Measurements from ENCODE around the gene LRTM1. TPM values are rescaled to one million over a fixed set of nuclear protein-coding genes. Genes with fewer than 3 reads are reported as not detected.
A peak's percentile ranks its signal among the peaks of the same experiment; 100 is the strongest.

The LRTM1 gene
- not detected for total RNA-seq
- long read RNA-seq: 0 reads

DNA sequence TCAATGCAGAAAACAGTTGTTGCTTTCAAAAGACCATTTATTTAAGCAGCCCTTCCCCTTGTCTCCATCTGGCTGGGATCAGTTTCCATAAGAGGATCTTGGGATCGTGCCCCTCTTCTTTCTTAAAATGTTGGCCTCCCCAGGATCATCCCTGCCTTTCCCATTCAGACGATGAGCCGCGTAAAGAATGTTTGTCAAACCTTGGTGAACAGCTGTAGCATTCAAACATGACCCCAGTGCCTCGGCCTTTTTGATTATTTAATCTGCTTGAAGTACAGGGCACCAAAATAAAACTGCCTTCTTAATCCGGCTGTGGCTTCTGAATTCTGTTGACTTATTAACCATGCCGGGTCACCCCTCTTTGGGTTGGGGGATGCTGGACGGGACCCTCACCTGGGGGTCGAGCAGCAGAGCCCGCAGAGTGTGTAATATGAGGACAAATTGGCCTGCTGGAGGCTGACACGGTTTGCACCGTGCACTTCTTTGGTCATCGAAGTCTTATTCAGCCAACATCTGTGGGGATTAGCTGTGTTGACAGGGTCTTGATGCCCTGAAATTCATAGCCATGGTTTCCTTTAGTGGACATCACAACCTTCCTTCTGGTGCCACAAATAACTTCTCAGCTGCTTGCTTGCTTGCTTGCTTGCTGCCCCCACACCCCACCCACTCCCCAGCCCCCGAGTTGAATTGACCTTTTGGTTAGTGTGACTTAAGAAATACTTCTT is at the start of gene LRTM1:
Gene LRTM1 (minus strand): TSS at position 14 of the 725 bp plus-strand sequence. CDS start 148 bp downstream, outside the sequence.
- intact Hi-C loops (cut with DNase I): no loop called here
- DNase-seq (ENCODE audit: missing footprints): no peak
- ATAC-seq: no peak

DNA sequence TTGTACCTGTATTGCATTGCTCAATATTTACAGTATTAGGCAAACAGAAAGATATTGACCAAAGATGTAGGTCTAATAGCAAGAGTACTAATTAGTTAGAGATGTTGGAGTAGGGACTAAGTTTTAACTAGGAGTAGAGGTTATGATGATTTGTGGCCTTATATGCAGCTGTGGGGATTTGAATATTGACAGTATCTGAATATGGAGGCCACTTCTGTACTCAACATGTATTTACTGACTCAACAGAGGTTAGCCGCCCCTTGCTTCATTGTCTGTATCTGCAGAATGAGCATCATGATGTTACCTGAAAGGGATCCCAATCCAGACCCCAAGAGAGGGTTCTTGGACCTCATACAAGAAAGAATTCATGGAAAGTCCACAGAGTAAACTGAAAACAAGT is 49.6 kb upstream of the LRTM1 start:
- no peak for ATAC-seq
- intact Hi-C loops (cut with DNase I): no loop called here
- DNase-seq (ENCODE audit: missing footprints): no peak

DNA sequence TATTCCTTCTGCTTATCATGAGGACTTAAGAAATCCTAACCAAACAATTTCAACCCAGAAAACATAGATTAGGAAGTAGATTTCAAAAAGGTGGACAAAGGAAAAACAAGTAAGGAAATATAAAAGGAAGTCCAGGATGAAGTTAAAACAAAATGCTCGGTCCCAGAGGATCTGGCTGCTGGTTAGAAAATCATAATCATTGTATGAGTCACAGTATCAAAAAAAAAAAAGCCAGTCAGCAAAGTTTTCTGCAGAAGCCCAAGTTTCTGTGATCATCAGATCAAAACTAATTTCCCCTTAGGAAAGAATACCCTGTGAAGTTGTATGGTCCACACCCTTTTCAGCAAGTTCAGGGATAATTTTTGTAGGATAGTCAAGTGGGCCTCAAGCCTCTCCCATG is 43.0 kb upstream of the LRTM1 start:
- no peak for DNase-seq (ENCODE audit: missing footprints)
- intact Hi-C loops (cut with DNase I): no loop called here
- no peak for ATAC-seq

DNA sequence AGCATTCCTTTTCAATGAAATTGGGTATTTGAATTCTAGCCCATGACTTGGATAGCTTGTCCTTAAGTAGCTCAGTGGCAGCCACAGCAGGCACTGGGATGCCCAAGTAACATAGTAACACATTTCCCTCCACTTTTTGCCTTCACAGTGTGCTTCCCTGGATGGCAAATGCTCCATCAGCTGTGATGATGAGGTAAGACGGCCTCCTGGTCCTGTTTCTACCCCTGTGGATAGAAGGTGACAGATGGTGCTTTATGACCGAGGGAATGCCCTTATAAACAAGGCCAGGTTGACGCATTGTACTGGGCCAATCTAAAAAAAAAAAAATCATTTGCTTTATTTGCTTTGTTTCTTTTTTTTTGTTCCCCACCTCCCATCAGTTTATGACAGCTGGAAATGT is 41.8 kb upstream of the LRTM1 start:
- ATAC-seq (no peak), DNase-seq (ENCODE audit: missing footprints) (no peak)
- intact Hi-C loops (cut with DNase I): no loop called here

DNA sequence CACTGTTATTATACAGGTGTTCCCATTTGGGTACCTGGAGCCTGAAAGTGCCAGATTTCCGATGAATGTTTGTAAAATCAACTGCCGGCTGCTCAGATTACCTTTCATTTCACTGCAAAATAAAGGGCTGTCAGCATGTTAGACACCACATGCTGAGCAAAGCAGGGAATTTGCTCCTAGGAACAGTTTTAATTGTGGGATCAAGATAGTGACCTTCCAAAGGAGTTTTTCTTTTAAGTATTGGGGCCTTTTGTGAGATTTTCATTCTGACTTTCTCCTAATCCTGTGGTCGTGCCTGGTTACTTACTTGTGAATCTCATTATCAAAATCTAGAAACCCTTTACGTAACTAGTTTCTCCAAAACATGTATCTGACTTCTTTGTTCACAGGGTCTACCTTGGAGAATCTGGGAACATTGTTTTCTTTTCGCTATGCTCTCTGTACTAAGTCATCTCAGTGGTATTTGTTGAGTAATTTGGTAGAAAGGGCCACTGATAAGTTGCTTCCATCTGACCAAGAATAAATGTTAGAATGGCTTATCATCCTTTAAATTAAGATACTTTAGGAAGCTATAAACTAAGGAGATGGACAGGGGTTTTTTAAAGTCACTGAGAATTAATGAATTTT is 40.8 kb upstream of the LRTM1 start:
- no peak for DNase-seq (ENCODE audit: missing footprints)
- no peak for ATAC-seq
- intact Hi-C loops (cut with DNase I): no loop called here

DNA sequence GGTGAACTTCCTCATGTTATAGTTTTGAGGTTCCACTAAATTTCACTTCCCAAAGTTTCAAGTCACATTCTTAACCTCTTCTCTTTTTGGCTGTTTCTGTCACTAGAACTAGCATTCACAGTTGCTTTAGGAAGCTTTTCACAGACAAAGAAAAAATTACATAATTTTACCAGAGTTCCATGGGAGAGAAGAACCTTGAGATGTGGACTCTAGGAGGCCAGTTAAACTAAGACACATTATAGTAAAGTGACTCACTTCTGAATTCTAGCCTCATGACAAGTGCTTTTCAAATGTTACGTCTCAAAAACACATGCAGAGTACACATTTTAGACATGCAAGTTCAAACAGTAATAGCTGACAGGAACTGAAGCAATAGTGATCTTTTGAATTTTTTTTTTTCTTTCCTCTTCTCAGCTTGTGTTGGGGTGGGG is 39.9 kb upstream of the LRTM1 start:
- ATAC-seq (no peak), DNase-seq (ENCODE audit: missing footprints) (no peak)
- intact Hi-C loops (cut with DNase I): no loop called here

DNA sequence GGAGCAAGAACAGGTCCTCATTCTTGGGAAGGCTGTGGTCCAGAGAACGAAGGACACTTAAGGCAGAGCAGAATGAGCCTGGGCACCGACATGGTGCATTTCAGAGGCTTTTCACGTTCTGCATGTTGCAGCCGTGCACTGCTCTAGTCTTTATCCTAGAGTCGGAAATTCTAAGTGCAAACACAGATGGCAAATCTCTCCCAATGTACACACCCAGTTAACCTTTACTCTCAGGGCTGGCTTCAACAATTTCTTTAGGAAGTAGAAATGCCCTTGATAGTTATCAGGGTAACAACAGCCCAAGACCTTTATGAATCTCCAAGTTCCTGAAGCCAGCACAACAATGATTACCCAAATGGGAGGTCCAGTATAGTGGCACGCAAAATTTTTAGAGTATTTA is 39.1 kb upstream of the LRTM1 start:
- no peak for DNase-seq (ENCODE audit: missing footprints)
- intact Hi-C loops (cut with DNase I): no loop called here
- no peak for ATAC-seq

DNA sequence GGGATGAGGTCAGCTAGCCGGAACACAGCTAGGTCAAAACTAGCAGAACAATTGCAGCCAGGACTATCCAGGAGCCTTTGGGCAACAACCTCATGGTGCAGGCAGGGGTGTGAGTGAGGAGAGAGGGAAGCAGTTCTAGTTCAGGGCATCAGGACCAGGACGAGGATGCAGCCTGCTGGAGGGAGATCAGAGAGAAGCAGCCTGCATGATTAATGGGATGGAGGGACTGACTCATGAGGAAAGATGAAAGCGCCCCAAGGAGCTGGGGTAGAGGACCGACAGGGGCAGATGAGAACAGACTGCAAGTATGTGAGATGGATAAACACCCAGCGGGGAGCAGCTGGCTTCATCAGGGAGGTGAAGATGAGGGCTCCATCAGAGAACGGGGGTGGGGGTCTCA is 37.9 kb upstream of the LRTM1 start:
- intact Hi-C loops (cut with DNase I): no loop called here

DNA sequence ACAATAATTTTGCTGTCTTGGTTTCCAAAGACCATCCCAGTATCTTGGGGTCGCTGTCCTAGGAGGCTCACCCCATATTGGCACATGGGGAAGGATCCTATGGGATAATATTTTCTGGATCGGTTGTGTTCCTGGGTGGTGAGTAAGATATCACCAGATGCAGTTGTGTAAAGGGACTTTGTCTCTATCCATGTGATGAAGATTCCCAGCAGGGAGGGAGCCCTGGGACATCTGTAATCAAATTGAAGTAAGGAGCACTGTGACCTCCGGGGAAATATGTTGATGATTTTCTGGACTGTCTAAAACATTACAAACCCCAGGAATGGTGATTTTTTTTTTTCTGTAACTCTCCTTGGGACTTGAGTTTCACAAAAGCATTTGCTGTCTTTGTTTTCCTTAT is 36.2 kb upstream of the LRTM1 start:
- intact Hi-C loops (cut with DNase I): no loop called here
- DNase-seq (ENCODE audit: missing footprints) (no peak), ATAC-seq (no peak)

More for the DNA sequence above, 37.9 kb upstream of the LRTM1 start:
- DNase-seq (ENCODE audit: missing footprints) (no peak), ATAC-seq (no peak)

DNA sequence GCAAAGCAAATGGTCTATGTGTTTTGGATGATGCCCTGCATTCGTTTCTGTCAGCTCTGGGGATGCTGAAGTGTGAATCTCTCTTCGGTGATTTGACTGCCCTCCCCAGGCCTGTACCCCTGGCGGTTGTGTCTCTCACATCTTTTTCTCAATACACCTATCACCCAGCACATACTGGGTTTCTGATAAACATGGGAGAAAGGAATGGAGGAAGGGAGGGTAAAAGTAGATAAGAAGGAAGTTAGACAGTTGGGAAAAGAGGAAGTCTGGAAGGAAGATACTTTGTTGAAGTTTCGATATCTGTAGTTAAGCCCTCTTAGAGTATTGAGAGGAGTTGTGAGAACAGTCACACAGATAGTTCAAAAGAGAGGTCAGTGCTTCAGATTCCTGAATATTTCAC is 35.8 kb upstream of the LRTM1 start:
- intact Hi-C loops (cut with DNase I): no loop called here
- DNase-seq (ENCODE audit: missing footprints) (no peak), ATAC-seq (no peak)

DNA sequence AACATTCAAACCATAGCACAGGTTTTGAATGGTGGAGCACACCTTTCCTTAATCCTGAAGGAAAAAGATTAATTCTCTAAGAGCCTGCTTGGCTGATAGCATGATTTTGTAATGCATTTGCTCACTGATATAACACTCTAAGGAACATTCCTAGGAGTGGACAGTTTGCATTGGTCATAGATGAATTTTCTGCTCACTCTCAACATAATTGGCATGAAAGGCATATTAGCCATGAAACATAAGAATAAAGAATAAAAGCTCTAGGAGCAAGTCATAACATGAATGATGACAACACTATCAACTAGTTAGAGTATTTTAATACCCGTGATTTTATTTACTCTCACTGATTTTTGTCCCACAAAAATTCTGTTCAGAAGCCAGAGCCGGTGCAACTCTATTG is 34.3 kb upstream of the LRTM1 start:
- intact Hi-C loops (cut with DNase I): no loop called here
- DNase-seq (ENCODE audit: missing footprints) (no peak), ATAC-seq (no peak)

DNA sequence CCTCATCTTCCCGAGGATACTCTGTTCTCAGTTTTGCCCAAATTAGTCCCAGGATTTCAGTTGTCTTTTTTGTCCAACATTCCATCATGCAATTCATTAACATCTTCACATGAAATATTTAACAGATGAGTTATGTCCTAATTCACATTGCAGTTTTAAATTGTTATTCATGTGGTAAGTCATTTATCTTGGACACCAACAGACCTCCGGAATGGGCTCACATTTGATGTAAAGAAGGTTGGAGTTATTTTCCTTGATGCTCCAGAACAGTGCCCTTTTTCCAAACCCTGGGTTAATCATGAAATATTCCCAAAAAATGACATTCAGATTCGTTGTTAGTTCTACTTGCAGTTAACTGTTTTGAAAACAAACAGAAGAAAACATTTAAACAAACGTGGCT is 32.8 kb upstream of the LRTM1 start:
- ATAC-seq (no peak), DNase-seq (ENCODE audit: missing footprints) (no peak)
- intact Hi-C loops (cut with DNase I): no loop called here

DNA sequence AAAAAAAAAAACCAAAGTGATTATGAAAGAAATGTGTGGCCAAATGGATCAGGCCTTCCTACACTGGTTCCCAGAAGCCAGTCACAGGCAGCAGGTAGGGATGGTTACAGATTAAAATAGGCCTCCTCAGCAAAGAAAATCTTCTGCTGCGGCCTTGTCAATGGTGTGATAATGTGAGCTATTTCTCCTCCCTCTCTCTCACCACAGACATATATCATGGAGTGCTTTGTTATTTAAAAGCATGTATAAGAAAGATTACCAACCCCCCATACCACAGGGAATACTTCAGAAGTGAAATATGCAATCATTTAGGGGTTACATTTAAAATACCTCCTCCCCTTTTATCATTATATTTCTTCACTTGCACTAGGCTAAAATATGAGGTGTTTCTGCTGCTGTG is 32.2 kb upstream of the LRTM1 start:
- ATAC-seq: no peak
- no peak for DNase-seq (ENCODE audit: missing footprints)
- intact Hi-C loops (cut with DNase I): no loop called here

DNA sequence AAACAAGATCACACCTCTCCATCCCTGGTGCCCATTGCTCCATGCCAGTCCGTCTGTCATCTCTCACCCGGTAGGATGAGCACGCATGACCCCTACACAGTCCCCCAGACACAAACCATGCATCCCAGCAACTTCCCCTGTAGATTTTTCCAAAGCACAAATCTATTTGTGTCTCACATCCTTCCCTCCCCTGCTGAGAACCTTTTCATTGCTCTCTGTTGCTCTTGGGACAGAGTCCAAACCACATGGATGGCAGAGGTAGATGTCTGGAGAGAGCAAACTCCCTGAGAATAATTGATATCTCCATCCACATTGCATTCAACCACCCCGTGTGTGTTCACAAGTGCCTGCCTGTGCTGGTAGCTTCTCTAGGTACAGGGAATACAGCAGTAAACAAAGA is 29.9 kb upstream of the LRTM1 start:
- intact Hi-C loops (cut with DNase I): loop anchor here (10.0 kb wide), 1 partner anchor 527 kb away; the partner anchor contains the start of gene WNT5A
- no peak for DNase-seq (ENCODE audit: missing footprints)
- no peak for ATAC-seq

DNA sequence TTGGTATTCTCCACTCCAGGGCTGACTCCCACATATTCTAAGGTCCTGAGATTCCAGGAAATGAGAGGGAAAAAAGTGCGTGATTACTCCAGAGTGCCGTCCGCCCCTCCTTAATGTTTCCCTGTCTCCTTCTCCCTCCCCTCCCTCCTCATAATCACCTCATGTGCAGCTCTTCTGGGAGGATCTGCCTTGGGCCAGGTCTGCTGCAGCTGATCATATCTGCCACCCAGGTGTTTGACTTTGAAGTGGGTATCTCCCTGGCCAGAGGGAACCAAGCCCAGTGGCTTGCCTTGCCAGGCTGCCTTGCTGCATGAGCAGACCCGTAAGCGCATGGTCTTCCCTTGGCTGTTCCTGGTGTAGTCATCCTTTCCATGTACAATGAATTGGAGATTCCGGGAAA is 28.1 kb upstream of the LRTM1 start:
- DNase-seq (ENCODE audit: missing footprints) (no peak), ATAC-seq (no peak)
- intact Hi-C loops (cut with DNase I): loop anchor here (10.0 kb wide), 1 partner anchor 529 kb away; the partner anchor contains the start of gene WNT5A

DNA sequence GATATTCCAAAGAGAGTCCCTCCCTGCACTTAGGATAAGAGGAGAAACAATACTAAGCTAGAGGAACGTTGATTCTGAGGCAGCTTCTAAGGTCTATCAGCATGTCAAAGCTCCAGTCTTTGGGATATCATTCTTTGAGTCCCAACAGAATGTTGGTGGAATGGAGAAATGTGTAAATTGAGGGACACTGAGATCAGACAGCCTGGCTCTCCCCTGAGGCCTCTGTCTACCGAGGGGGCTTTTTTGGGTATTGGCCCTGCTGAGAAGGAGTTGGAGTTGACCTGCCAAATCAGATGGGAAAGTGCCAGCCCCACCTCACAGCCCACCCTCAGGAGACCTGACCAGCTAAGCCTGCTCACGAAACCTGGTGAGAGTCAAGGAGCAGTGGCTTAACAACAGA is 27.6 kb upstream of the LRTM1 start:
- ATAC-seq (no peak), DNase-seq (ENCODE audit: missing footprints) (no peak)
- intact Hi-C loops (cut with DNase I): loop anchor here (10.0 kb wide), 1 partner anchor 529 kb away; the partner anchor contains the start of gene WNT5A

DNA sequence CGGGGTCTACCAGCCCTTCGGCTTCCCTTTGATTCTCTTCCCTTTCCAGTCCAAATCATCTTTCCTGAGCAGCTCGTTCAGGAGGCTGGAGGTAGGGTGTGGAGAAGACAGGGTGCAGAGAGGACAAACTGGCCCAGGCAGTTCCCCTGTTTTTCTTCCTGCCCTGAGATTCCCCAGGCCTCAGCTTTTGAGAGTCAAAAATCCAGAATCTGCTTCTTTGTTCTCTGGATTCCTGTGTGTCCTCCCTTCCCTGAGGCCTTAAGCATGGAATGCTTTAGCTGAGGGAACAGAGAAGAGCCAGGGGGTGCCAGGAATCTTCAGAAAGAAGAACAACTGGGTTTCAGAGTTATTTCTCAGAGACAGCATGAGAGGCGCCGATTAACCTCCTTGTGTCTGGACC is 26.7 kb upstream of the LRTM1 start:
- intact Hi-C loops (cut with DNase I): loop anchor here (5.0 to 10.0 kb wide), 3 partner anchors 97 to 530 kb away; partner anchors contain the start of gene WNT5A
- no peak for ATAC-seq
- no peak for DNase-seq (ENCODE audit: missing footprints)

DNA sequence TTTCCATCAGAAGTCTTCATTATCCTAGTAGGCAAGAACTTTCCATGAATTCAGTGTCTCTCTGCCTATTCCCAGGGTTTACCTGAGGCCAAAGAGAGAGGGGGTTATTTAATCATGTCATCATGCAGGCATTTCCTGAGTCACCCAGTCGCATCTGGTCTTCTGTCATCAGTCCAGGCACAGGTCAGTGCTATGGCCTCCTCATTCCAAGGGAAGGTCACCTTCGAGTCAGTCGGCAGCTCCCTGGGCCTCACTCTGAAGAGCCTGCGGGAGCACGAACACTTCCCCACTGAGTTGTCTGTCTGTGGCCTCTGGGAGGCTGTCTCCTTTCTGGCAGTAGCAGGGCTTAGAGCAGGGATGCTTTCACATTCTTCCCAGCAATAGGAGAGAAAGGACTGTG is 26.2 kb upstream of the LRTM1 start:
- no peak for ATAC-seq
- intact Hi-C loops (cut with DNase I): loop anchor here (5.0 to 10.0 kb wide), 3 partner anchors 97 to 531 kb away; partner anchors contain the start of gene WNT5A

DNA sequence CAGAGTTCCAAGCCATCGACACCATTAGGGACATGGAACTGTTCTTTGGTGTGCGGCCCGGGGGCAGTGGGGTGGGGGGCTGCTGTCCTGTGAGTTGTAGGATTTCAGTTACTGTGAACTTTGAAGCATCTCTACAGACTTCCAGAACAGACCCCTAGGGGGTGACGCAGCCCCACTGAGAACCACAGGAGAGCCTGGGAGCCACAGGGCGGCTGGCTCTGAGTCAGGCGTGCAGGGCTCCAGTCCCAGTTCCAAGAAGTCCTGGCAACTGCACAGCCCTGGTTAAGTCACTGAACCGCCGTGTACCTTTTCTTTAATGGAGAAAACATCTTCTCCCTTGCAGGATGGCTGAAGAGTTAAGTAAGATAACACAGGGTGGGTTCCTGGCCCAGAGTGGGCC is 23.5 kb upstream of the LRTM1 start:
- intact Hi-C loops (cut with DNase I): loop anchor here (5.0 to 10.0 kb wide), 3 partner anchors 94 to 533 kb away; partner anchors contain the start of gene WNT5A
- ATAC-seq: peak; percentile 96
- peak; percentile 87 for DNase-seq (ENCODE audit: missing footprints)

More for the DNA sequence above, 26.2 kb upstream of the LRTM1 start:
- no peak for DNase-seq (ENCODE audit: missing footprints)

DNA sequence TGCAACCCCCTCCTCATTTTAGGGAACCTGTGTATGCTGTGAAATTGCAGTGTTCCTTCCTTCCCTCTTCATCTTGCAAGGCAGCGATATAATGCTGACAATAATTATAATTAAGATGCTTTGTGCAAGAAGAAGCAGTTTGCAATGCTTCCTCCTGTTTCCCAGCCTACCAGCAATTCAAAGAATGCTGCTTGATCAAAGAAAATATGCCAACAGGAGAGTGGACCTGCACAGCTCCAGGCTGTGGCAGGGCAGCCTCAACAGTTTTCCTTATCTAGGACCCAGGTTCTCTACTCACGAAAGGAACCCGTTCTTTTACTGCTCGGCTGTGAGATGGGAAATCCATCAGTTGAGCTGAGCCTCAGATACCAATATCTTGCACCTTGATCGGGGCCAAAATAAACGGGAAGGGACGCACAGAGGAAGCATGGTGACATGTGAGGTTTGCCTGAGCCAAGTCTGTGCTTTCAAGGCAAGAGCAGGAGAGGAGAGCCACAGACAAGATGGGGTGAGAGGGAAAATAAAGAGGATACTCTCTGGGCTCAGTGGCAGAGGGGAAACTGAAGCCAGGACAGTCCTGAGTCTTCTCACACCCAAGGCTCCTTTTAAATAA is 22.6 kb upstream of the LRTM1 start:
- intact Hi-C loops (cut with DNase I): loop anchor here (5.0 to 10.0 kb wide), 3 partner anchors 93 to 534 kb away; partner anchors contain the start of gene WNT5A
- ATAC-seq: no peak
- DNase-seq (ENCODE audit: missing footprints): no peak
